Activated CD8-positive, alpha-beta memory T cell treated with anti-CD3 and anti-CD28 coated beads, Interleukin-2, amount 50 U/mL, for 4 hours (primary cell): ENCODE results near the gene POU2F3.

ENCODE experiments used
- DNase-seq: peaks from one replicate; pipeline ENCODE4 v3.0.0-alpha.2; 2020

Gene POU2F3

GRCh38 chr11:120288021-120288420 is 48.1 kb downstream of the POU2F3 start:
- DNase-seq: no peak

- DNase-seq: no peak
Observed at GRCh38 chr11:120289426-120289825, 49.5 kb downstream of the POU2F3 start.

DNA sequence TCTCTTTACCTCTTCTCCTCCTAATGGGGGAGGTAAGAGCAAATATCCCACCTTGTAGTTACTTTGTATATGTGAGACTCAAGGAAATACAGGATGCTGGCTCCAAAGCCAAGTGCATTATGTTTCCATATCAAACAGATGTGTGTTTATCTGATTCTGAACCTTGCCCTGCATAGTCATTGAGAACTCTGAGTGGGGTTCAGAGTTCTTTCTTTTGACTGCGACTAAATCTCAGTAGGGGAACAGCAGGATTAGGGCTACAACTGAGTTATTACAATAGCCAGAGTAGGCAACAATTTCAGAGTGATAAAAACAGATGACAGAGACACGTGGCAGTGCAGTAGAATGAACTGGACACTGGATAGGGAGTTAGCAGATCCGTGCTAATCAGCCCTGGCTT is 51.0 kb downstream of the POU2F3 start:
- no peak for DNase-seq

DNA sequence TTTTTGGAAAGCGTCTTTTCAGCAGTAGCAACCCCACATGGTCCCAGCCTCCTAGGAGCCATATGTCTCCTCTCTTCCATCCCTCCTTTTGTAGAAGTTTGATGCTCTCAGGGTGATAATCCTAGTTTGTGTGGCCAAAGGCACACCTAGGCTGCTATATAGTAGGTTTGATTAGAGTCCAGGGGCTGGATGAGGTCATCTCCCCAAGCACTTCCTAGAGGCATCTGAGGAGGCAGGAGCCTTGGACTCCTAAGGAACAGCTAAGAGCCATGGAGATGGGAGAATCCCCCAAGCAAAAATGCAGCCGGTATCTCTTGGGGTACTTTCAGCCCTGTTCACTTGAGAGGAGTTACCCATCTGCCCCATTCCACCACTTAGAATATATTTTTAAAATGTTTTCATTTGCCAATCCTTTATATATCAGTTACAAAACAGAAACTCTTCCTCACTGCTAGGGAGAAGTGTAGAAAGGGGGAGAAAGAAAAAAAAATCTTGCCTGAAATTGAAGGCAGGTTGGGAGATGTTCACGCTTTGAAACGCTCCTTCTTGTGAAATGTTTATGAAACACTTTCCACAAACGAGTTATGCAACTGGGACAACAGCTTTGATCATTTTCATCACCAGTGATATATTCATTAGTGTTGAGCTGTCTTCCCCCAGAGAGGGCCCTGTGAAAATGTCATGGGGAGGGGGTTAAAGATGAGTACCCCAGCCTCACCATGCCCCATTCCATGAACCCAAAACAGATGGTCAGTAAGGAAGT is 53.3 kb downstream of the POU2F3 start:
- no peak for DNase-seq

DNA sequence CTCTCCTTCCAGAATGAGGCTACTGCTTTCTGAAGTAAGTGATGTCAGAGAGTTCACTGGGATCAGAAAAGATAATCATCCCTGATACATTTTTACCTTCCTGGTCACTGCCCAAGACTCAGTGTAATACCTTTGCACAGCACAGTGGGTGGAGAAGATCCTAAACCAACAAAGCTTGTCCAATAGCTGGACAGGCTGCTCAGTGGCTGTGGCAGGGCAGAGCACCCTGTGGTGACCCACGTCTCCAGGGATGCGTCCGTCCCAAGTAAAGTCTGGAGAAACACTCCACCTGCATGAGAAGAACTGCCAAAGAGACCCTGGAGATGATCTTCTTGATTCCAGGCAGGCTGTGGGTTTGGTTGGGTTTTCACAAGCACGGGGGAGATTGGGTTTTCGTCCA is 54.2 kb downstream of the POU2F3 start:
- no peak for DNase-seq

GRCh38 chr11:120295099-120295498 is 55.2 kb downstream of the POU2F3 start:
- DNase-seq: no peak

- no peak for DNase-seq
Observed at GRCh38 chr11:120296554-120296953, 56.6 kb downstream of the POU2F3 start.

DNA sequence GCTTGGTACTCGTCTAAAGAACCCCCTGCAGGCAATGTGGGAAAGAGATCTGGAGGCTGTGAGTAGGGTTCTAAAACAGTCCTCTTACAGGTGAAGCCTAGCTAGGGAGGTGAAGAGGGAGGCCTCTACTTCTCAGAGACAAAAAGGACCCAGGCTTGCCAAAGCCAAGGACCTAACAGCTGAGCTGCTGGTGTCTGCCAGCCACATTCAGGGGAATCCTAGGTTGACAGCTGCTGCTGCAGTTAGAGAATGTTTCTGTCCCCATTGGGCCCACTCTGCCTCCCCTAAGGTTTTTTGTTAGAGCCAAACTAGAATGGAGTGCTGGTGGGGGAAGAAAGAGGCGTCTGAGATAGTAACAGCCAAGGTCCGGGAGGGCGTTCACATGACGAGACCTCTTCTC is 58.5 kb downstream of the POU2F3 start:
- DNase-seq: no peak

GRCh38 chr11:120302001-120302805 is 62.3 kb downstream of the POU2F3 start:
- no peak for DNase-seq

DNA sequence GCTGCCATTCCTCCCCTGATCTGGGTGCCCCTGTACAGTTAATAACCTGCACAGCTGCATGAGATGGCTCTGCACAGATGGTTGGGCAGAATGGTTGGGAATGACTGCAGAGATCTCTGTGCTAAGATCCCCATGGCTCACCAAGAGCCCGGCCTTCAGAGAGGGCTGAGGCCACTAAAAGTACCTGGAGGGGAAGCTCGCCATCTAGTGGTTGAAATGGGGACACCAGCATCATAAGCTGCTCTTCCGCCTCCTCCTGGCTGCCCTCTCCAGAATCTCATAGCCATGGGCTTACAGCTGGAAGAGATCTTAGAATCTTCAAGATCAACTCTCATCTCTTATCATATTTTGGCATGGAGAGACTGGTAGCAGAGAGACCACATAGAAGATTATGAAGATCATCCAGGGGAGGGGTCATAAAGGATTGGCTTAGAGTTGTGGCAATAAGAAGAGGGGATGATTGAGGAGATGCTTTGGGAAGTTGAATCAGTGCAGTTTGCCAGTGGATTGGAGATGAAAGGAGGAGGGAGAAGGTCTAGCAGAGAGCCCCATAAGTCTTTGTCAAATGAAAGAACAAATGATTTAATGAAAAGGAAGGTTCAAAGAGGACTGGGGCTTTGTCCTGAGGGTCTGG is 63.2 kb downstream of the POU2F3 start:
- peak; percentile 63 for DNase-seq

- no peak for DNase-seq
Observed at GRCh38 chr11:120304526-120304925, 64.6 kb downstream of the POU2F3 start.

DNA sequence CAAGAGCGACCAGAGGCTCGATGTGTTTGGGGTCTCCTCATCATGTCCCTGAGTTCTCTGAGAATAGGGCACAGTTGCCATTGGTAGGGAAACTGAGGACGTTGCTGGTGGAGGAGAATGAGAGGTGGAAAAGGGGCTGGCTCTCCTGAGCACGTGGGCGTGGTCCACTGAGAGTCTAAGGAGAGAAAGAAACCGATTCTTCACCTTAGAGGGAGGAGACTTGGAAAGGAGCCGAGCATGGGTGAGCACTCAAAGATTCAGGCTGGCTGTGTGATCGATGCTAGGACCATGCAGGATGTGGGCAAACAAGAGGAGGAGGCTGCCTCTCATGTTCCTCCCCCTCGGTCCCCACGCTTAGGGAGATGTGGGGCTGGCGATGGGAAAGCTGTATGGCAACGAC is 65.3 kb downstream of the POU2F3 start:
- no peak for DNase-seq

- DNase-seq: no peak
Observed at GRCh38 chr11:120306519-120307242, 66.7 kb downstream of the POU2F3 start.

DNA sequence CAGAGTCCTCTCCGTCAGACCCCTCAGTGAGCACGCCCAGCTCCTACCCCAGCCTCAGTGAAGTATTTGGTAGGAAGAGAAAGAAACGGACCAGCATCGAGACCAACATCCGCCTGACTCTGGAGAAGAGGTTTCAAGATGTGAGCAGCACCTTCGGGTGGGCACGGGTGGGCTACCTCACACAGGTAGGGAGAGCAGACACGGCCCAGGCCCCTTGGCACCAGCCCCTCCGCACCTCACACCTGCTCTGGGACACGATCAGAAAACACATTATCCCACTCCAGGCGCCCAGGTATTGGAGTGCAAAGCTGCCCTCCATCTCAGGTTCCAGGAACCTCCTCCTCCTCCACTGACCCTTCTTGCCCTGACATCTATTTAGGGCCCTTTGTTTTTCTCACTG is 67.5 kb downstream of the POU2F3 start:
- no peak for DNase-seq

DNA sequence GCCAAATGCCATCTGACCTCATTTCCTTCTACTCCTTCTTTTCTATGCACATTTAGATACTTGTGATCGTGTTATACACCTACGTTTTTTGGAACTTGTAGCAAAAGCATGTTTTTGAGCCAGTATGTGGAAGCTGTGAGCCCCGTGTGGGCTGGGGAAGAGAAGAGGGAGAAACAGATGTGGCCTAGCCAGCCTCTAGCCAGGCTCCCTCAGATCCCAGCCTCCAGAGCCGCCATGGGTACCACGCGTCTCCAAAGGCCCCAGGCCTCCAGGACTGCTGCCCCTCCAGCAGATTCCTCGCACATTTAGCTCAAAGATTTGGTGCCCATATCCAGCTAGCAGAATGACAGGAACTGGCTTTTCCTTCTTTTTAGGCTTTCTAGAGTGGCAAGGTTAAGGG is 68.1 kb downstream of the POU2F3 start:
- DNase-seq: no peak

- DNase-seq: no peak
Observed at GRCh38 chr11:120310870-120311269, 70.9 kb downstream of the POU2F3 start.

DNA sequence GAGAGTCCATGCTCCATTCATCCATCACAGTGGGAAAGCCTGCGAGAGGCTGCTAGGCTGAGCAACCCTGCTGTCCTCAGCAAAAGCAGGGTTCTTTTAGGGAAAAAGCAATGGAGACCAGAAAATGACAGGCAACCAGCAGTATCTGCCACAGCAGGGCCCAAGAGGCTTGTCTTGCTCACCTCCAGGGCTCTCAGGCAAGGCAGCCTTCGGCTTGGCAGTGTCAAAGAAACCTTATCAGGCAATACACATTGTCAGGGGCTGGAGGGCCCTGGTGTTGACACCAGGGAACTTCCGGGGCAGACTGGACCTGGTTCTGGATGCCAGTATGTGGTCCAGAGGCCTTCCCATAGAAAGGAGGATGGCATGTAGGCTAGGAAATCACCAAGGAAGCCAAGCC is 74.9 kb downstream of the POU2F3 start:
- no peak for DNase-seq

GRCh38 chr11:120316880-120317688 is 77.1 kb downstream of the POU2F3 start:
- DNase-seq: no peak

GRCh38 chr11:120317689-120318480 is 77.9 kb downstream of the POU2F3 start:
- no peak for DNase-seq

GRCh38 chr11:120318906-120319305 is 79.0 kb downstream of the POU2F3 start:
- DNase-seq: no peak
